Vagina (tissue), 2 donors: Measurements from ENCODE around the gene CGAS. TPM values are rescaled to one million over a fixed set of nuclear protein-coding genes. Genes with fewer than 3 reads are reported as not detected.
"Not testable (repeated sequence)": the region's sequence is repeated elsewhere in the genome, so short reads cannot be mapped to it uniquely, and the experiment has no call there.

Source experiments
- DNase-seq, 2 donors: peaks; one replicate each; pipeline ENCODE4 v3.0.0-alpha.2; 2017; ENCODE audit errors: extremely low spot score in 2 of 2
- H3K27ac ChIP-seq: fragments of 200-600 bp; sonication (generic); one replicate; pipeline ENCODE4 v1.5.1; 2019
- H3K27me3 ChIP-seq: fragments of 200-600 bp; sonication (generic); one replicate; pipeline ENCODE4 v1.5.1; 2019
- H3K36me3 ChIP-seq, 2 donors: fragments of 200-600 bp; sonication (generic); one replicate each; pipeline ENCODE4 v1.5.1; 2017 to 2019
- H3K4me1 ChIP-seq: fragments of 200-600 bp; sonication (generic); one replicate; pipeline ENCODE4 v1.5.1; 2019
- H3K4me3 ChIP-seq, 2 donors: fragments of 200-600 bp; sonication (generic); 1 replicate in 1 of 2; 2 replicates in 1 of 2; pipeline ENCODE4 v1.5.1; 2016 to 2019
- H3K9me3 ChIP-seq: fragments of 200-600 bp; sonication (generic); one replicate; pipeline ENCODE4 v1.5.1; 2019
- CTCF ChIP-seq, 3 experiments: fragments of 450-650 bp in 2 of 3; fragments of 200-600 bp in 1 of 3; sonication (generic) in 1 of 3; IDR thresholded peaks; one replicate each; pipeline ENCODE4 v1.5.1; 2017 to 2019; ENCODE audit warnings: antibody characterized with exemption in 3 of 3, mild to moderate bottlenecking in 2 of 3, moderate library complexity in 2 of 3
- POLR2A ChIP-seq, 2 donors: fragments of 450-650 bp; IDR thresholded peaks; one replicate each; pipeline ENCODE4 v1.6.1; 2017; ENCODE audit warnings: antibody characterized with exemption in 2 of 2, mild to moderate bottlenecking in 2 of 2, moderate library complexity in 2 of 2
- POLR2AphosphoS5 ChIP-seq, 2 donors: sonication (generic); formaldehyde crosslinking; IDR thresholded peaks; one replicate each; pipeline ENCODE4 v1.9.0; 2017; ENCODE audit warnings: antibody characterized with exemption in 2 of 2, mild to moderate bottlenecking in 2 of 2, low read depth in 1 of 2; ENCODE audit not compliant: insufficient read depth in 1 of 2
- intact Hi-C: fragments of 100-400 bp; cut with DNase I; formaldehyde crosslinking; loops from one replicate; pipeline ENCODE4 v1.15.1; 2023
- small RNA-seq: library from RNA; depleted of rRNA; stranded (forward); fragments of <200 nt; gene quantifications from one replicate; pipeline ENCODE3, GENCODE V24; 2016
- total RNA-seq: library from RNA; depleted of rRNA; stranded (reverse); fragments of >200 nt; gene quantifications from one replicate; pipeline ENCODE4 v1.2.3, GENCODE V29; 2016

The CGAS gene
- total RNA-seq, 1 donor from 2014 or later, result 8.3 TPM

DNA sequence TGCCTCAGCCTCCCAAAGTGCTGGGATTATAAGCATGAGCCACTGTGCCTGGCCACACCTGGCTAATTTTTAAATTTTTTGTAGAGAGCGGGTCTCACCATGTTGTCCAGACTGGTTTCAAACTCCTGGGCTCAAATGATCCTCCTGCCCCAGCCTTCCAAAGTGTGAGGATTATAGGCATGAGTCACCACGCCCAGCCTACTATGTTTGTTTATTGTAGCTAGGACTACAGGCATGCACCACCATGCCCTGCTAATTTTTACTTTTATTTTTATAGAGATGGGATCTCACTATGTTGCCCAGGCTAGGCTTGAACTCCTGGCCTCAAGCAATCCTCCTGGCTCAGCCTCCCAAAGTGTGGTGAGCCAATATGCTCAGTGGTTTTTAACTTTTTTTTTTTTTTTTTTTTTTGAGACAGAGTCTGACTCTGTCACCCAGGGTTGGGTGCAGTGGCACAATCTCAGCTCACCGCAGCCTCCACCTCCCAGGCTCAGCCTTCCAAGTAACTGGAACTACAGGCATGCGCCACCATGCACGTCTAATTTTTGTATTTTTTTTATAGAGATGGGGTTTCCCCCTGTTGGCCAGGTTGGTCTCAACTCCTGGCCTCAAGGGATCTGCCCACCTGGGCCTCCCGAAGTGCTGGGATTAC lies 69.5 kb downstream of the CGAS start:
- no peak overlapping the region for H3K4me3 ChIP-seq
- TF ChIP-seq CTCF (IDR thresholded peaks at IDR 0.05) (no peak), POLR2A (IDR thresholded peaks at IDR 0.05) (no peak), POLR2AphosphoS5 (IDR thresholded peaks at IDR 0.05; ENCODE audit: insufficient read depth in 1 of 2, low read depth in 1 of 2) (no peak)
- H3K27ac ChIP-seq, result no peak overlapping the region
- no peaks in the 10 kb centered on the region for H3K9me3 ChIP-seq
- H3K36me3 ChIP-seq, result no peaks in the 10 kb centered on the region
- intact Hi-C loops, result no loop called here
- no peak for DNase-seq
- H3K27me3 ChIP-seq, result no peaks in the 10 kb centered on the region
- no peaks in the 10 kb centered on the region for H3K4me1 ChIP-seq

GRCh38 chr6:73381531-73381930 lies 70.6 kb downstream of the CGAS start:
- H3K9me3 ChIP-seq, H3K27ac ChIP-seq, H3K27me3 ChIP-seq, H3K4me1 ChIP-seq, H3K4me3 ChIP-seq, intact Hi-C loops, H3K36me3 ChIP-seq, DNase-seq: not testable (repeated sequence)

DNA sequence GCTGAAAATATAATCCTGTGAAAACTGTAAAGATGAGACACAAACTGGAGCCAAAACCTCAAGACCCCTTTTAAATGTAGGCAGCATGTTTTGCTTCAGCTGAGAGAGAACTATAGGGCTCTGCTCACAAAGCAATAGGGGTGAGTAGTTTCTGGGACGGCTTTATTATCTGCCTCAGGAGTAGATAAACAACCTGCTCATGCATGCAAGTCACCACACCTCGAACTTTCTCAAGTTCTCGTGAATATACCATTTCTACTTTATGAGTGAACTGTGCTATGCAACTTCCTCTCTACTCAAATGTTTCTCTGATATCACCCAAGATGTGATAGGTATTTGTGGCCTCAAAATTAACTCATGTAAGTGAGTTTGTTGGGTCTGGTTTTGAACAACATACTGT lies 74.9 kb downstream of the CGAS start:
- H3K27me3 ChIP-seq, result no peaks in the 10 kb centered on the region

GRCh38 chr6:73375216-73375615 lies 76.9 kb downstream of the CGAS start:
- Histone ChIP-seq H3K9me3 (no peaks in the 10 kb centered on the region), H3K4me1 (no peaks in the 10 kb centered on the region), H3K4me3 (no peak overlapping the region), H3K27me3 (no peaks in the 10 kb centered on the region), H3K36me3 (no peaks in the 10 kb centered on the region), H3K27ac (no peak overlapping the region)
- no peak for DNase-seq
- intact Hi-C loops, result no loop called here
- TF ChIP-seq POLR2AphosphoS5 (IDR thresholded peaks at IDR 0.05; ENCODE audit: insufficient read depth in 1 of 2, low read depth in 1 of 2) (no peak), CTCF (IDR thresholded peaks at IDR 0.05) (no peak), POLR2A (IDR thresholded peaks at IDR 0.05) (no peak)

More for the DNA sequence above, 74.9 kb downstream of the CGAS start:
- Histone ChIP-seq H3K4me1 (no peaks in the 10 kb centered on the region), H3K36me3 (no peaks in the 10 kb centered on the region), H3K4me3 (no peak overlapping the region), H3K9me3 (no peaks in the 10 kb centered on the region), H3K27ac (no peak overlapping the region)
- no peak for TF ChIP-seq POLR2AphosphoS5 (IDR thresholded peaks at IDR 0.05; ENCODE audit: insufficient read depth in 1 of 2, low read depth in 1 of 2)
- TF ChIP-seq CTCF (IDR thresholded peaks at IDR 0.05), result no peak
- no peak for TF ChIP-seq POLR2A (IDR thresholded peaks at IDR 0.05)
- no peak for DNase-seq
- intact Hi-C loops, result no loop called here

Small RNA genes lying within 50 kb of the gene (small RNA-seq; reads per million reads assigned to genes)
- gene RN7SL827P, result not detected
- gene RNU6-975P, result not detected

Other genes starting within 250 kb of the CGAS start
- not detected for gene KHDC1L, start 226.8 kb downstream of the CGAS start, total RNA-seq
- 0.98 TPM for gene KHDC1, start 189.1 kb downstream of the CGAS start, total RNA-seq
- gene DPPA5, start 98.0 kb downstream of the CGAS start, total RNA-seq, result not detected
- gene KHDC3L, start 89.6 kb downstream of the CGAS start, total RNA-seq, result not detected
- not detected for gene OOEP, start 82.4 kb downstream of the CGAS start, total RNA-seq
- 0.49 TPM for gene DDX43, start 57.5 kb downstream of the CGAS start, total RNA-seq
- gene MTO1, start 9.4 kb upstream of the CGAS start, total RNA-seq, result 26.0 TPM
- 8,108 TPM for gene EEF1A1, start 68.7 kb upstream of the CGAS start, total RNA-seq
- 10.1 TPM for gene SLC17A5, start 201.7 kb upstream of the CGAS start, total RNA-seq
- gene CD109, start 243.9 kb upstream of the CGAS start, total RNA-seq, result 29.0 TPM